ENCODE measurements around the gene ZNF710. TPM values are rescaled to one million over a fixed set of nuclear protein-coding genes. Genes with fewer than 3 reads are reported as not detected.

The ZNF710 gene
- polyA plus RNA-seq, 1 of the 3 experiments (the other 2 are of a cell fraction) = 2.7 TPM

DNA sequence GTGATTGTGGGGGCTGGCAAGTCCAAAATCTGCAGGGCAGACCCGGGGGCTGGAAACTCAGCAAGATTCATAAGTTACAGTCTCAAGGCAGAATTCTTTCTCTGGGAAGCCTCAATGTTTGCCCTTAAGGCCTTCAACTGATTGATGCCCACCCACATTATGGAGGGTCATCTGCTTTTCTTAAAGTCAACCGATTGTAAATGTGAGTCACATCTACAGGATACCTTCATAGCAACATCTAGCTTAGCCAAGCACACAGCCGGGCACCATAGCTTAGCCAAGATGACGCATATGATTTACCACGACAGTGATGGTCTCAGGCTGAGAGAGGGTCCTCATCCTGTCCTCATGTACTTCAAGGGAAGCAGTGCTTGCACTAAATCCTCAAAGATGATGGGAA, 57.7 kb downstream of the ZNF710 start:
- H3K36me3 ChIP-seq (replicated peaks in 1 of 2; ENCODE audit: control insufficient read depth in 1 of 2, insufficient read depth in 2 of 2, low read length in 1 of 2) = no peaks in the 10 kb centered on the region
- peaks cover 0 to 22% of the 10 kb centered on the region in 2 experiments; a peak in 1 of 4 replicates for H3K4me1 ChIP-seq (ENCODE audit: control insufficient read depth in 1 of 2, insufficient read depth in 2 of 2, low read depth in 1 of 2, low read length in 1 of 2)
- H3F3A ChIP-seq (replicated peaks; ENCODE audit: insufficient read depth) = no peaks in the 10 kb centered on the region
- H3K27me3 ChIP-seq (ENCODE audit: insufficient read depth) = no peaks in the 10 kb centered on the region
- H4K20me1 ChIP-seq (ENCODE audit: insufficient read depth) = no peaks in the 10 kb centered on the region
- H3K27ac ChIP-seq (ENCODE audit: low read depth in 2 of 2, low read length in 1 of 2) = no peak overlapping the region
- POLR2A ChIA-PET = no interaction called here
- CTCF ChIA-PET = no interaction called here
- TF ChIP-seq RFX5 (IDR thresholded peaks at IDR 0.05; ENCODE audit: low read length) (no peak), GATA2 (CRISPR knock-in tag; IDR thresholded peaks at IDR 0.05) (no peak)
- no peak overlapping the region for H2AFZ ChIP-seq (ENCODE audit: low read depth)
- H3K4me2 ChIP-seq = no peak overlapping the region
- H3K9me3 ChIP-seq = no peaks in the 10 kb centered on the region
- no peak for DNase-seq
- no peak overlapping the region for H3K9ac ChIP-seq
- H3K4me3 ChIP-seq (ENCODE audit: low read depth in 2 of 2, low read length in 1 of 2) = no peak overlapping the region
- no peaks in the 10 kb centered on the region for H3K79me2 ChIP-seq (ENCODE audit: insufficient read depth)
- 87% methylated on average over 5 of the region's 5 CpGs for WGBS (ENCODE audit: low lambda C conversion rate)
- no peaks in the 10 kb centered on the region for H3K9me2 ChIP-seq

DNA sequence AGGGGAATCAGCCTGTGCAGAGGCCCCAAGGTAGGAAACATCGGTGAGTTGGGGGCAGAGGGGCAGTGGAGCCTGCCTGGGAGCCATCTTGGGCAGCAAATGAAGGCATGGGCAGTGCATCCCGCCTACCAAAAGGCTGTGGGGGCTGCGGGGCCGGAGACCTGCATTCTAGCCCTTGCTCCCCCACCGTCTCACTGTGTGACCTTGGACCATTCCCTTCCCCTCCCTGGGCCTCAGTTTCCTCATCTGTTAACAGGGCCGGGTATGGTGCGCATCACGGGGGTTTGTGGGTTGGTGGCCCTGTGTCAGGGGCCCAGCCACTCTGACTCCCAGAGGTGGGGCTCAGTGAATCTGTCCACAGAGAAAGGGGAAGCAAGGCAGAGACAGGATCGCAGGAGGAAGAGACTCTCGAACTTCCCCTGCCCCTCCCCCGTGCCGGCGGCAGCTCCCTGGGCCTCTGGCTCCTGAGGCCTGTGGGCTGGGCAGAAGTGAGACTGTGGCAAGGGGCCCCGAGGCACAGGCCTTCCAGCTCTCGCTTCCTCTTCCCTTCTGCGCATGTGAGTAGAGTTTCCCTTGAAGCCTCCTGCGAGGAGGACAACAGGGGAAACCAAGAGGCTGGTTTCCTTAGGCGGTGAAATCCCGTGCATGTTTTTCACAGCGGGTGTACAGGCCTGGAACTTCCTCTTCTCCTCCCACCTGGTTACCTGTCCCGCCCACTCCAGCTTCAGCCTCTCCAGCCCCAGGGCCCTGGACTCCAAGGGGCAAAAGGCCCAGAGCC, 58.3 kb downstream of the ZNF710 start:
- H3K9me3 ChIP-seq = no peaks in the 10 kb centered on the region
- H3K9ac ChIP-seq = no peak overlapping the region
- no peak overlapping the region for H3K4me3 ChIP-seq (ENCODE audit: low read depth in 2 of 2, low read length in 1 of 2)
- H3K9me2 ChIP-seq = no peaks in the 10 kb centered on the region
- no peaks in the 10 kb centered on the region for H3K27me3 ChIP-seq (ENCODE audit: insufficient read depth)
- WGBS (ENCODE audit: low lambda C conversion rate) = 93% methylated on average over 17 of the region's 21 CpGs
- no peak overlapping the region for H3K27ac ChIP-seq (ENCODE audit: low read depth in 2 of 2, low read length in 1 of 2)
- DNase-seq = no peak
- peaks cover 0 to 19% of the 10 kb centered on the region in 2 experiments; a peak in 1 of 4 replicates for H3K4me1 ChIP-seq (ENCODE audit: control insufficient read depth in 1 of 2, insufficient read depth in 2 of 2, low read depth in 1 of 2, low read length in 1 of 2)
- no peaks in the 10 kb centered on the region for H3F3A ChIP-seq (replicated peaks; ENCODE audit: insufficient read depth)
- no peaks in the 10 kb centered on the region for H3K36me3 ChIP-seq (replicated peaks in 1 of 2; ENCODE audit: control insufficient read depth in 1 of 2, insufficient read depth in 2 of 2, low read length in 1 of 2)
- H4K20me1 ChIP-seq (ENCODE audit: insufficient read depth) = no peaks in the 10 kb centered on the region
- no peak overlapping the region for H2AFZ ChIP-seq (ENCODE audit: low read depth)
- TF ChIP-seq SMC3 (IDR thresholded peaks at IDR 0.05; ENCODE audit: low read depth, low read length) = no peak
- TF ChIP-seq MAX (IDR thresholded peaks at IDR 0.05; ENCODE audit: low read depth) = no peak
- TF ChIP-seq RCOR1 (IDR thresholded peaks at IDR 0.05; ENCODE audit: low read length) = no peak
- no peak for TF ChIP-seq JUND (IDR thresholded peaks at IDR 0.05)
- TF ChIP-seq, protein P1, sequence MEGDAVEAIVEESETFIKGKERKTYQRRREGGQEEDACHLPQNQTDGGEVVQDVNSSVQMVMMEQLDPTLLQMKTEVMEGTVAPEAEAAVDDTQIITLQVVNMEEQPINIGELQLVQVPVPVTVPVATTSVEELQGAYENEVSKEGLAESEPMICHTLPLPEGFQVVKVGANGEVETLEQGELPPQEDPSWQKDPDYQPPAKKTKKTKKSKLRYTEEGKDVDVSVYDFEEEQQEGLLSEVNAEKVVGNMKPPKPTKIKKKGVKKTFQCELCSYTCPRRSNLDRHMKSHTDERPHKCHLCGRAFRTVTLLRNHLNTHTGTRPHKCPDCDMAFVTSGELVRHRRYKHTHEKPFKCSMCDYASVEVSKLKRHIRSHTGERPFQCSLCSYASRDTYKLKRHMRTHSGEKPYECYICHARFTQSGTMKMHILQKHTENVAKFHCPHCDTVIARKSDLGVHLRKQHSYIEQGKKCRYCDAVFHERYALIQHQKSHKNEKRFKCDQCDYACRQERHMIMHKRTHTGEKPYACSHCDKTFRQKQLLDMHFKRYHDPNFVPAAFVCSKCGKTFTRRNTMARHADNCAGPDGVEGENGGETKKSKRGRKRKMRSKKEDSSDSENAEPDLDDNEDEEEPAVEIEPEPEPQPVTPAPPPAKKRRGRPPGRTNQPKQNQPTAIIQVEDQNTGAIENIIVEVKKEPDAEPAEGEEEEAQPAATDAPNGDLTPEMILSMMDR (IDR thresholded peaks at IDR 0.05) = no peak
- no peaks in the 10 kb centered on the region for H3K79me2 ChIP-seq (ENCODE audit: insufficient read depth)
- ChIA-PET CTCF (interaction anchor here (1.3 to 1.5 kb wide), 2 partner anchors 9 to 12 kb away, joined by 3 to 5 read pairs; no protein-coding TSS in a partner anchor), POLR2A (no interaction called here)
- H3K4me2 ChIP-seq = no peak overlapping the region

- Histone ChIP-seq H3K79me2 (ENCODE audit: insufficient read depth) (no peaks in the 10 kb centered on the region), H3F3A (replicated peaks; ENCODE audit: insufficient read depth) (no peaks in the 10 kb centered on the region), H2AFZ (ENCODE audit: low read depth) (no peak overlapping the region), H3K36me3 (replicated peaks in 1 of 2; ENCODE audit: control insufficient read depth in 1 of 2, insufficient read depth in 2 of 2, low read length in 1 of 2) (no peaks in the 10 kb centered on the region), H3K9me3 (no peaks in the 10 kb centered on the region), H3K27me3 (ENCODE audit: insufficient read depth) (no peaks in the 10 kb centered on the region), H3K4me2 (no peak overlapping the region), H4K20me1 (ENCODE audit: insufficient read depth) (no peaks in the 10 kb centered on the region), H3K4me3 (ENCODE audit: low read depth in 2 of 2, low read length in 1 of 2) (no peak overlapping the region), H3K4me1 (ENCODE audit: control insufficient read depth in 1 of 2, insufficient read depth in 2 of 2, low read depth in 1 of 2, low read length in 1 of 2) (peaks cover 0 to 14% of the 10 kb centered on the region in 2 experiments; a peak in 1 of 4 replicates), H3K27ac (ENCODE audit: low read depth in 2 of 2, low read length in 1 of 2) (no peak overlapping the region), H3K9me2 (no peaks in the 10 kb centered on the region), H3K9ac (no peak overlapping the region)
- WGBS (ENCODE audit: low lambda C conversion rate) = 83% methylated on average over 3 of the region's 3 CpGs
- no peak for DNase-seq
- ChIA-PET CTCF (interaction anchor here (1.7 to 2.7 kb wide), 3 partner anchors 10 to 37 kb away, joined by 4 to 10 read pairs (median 5); no protein-coding TSS in a partner anchor), POLR2A (no interaction called here)
- TF ChIP-seq NRF1 (IDR thresholded peaks at IDR 0.05; ENCODE audit: low read depth, low read length) (no peak), TEAD4 (IDR thresholded peaks at IDR 0.05; ENCODE audit: borderline replicate concordance, insufficient read depth) (no peak), RXRA (IDR thresholded peaks at IDR 0.05; ENCODE audit: borderline replicate concordance, low read depth) (no peak), JUND (IDR thresholded peaks at IDR 0.05) (no peak), ELF1 (IDR thresholded peaks at IDR 0.05) (no peak), YY1 (IDR thresholded peaks at IDR 0.05; ENCODE audit: low read depth) (no peak), FOXJ3 (CRISPR knock-in tag; IDR thresholded peaks at IDR 0.05) (no peak), GABPA (IDR thresholded peaks at IDR 0.05; ENCODE audit: low read depth) (no peak), GATA2 (CRISPR knock-in tag; IDR thresholded peaks at IDR 0.05) (no peak)
- TF ChIP-seq, protein P1 (IDR thresholded peaks at IDR 0.05) = no peak
- TF ChIP-seq, protein P2, sequence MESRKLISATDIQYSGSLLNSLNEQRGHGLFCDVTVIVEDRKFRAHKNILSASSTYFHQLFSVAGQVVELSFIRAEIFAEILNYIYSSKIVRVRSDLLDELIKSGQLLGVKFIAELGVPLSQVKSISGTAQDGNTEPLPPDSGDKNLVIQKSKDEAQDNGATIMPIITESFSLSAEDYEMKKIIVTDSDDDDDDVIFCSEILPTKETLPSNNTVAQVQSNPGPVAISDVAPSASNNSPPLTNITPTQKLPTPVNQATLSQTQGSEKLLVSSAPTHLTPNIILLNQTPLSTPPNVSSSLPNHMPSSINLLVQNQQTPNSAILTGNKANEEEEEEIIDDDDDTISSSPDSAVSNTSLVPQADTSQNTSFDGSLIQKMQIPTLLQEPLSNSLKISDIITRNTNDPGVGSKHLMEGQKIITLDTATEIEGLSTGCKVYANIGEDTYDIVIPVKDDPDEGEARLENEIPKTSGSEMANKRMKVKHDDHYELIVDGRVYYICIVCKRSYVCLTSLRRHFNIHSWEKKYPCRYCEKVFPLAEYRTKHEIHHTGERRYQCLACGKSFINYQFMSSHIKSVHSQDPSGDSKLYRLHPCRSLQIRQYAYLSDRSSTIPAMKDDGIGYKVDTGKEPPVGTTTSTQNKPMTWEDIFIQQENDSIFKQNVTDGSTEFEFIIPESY (IDR thresholded peaks at IDR 0.05; ENCODE audit: borderline replicate concordance, low read depth) = no peak
Observed at GRCh38 chr15:90060797-90061196, 59.7 kb downstream of the ZNF710 start.
